Subcutaneous abdominal adipose tissue (tissue), 5 donors: ENCODE data around the gene PRKCH.

Experiments
- H3K27ac ChIP-seq: one replicate; pipeline ENCODE4 v1.7.0; 2013; ENCODE audit warnings: low read depth, mild to moderate bottlenecking, inconsistent platforms, low read length, moderate library complexity
- H3K27me3 ChIP-seq, 5 donors: one replicate each; pipeline ENCODE4 v1.7.0; 2013; ENCODE audit warnings: low read length in 5 of 5, inconsistent platforms in 1 of 5; ENCODE audit not compliant: control insufficient read depth in 5 of 5, insufficient read depth in 4 of 5
- H3K36me3 ChIP-seq, 5 donors: one replicate each; pipeline ENCODE4 v1.7.0; 2013; ENCODE audit warnings: low read length in 5 of 5; ENCODE audit not compliant: control insufficient read depth in 5 of 5, insufficient read depth in 5 of 5
- H3K4me1 ChIP-seq, 5 donors: one replicate each; pipeline ENCODE4 v1.7.0; 2013; ENCODE audit warnings: low read length in 5 of 5, mild to moderate bottlenecking in 3 of 5, moderate library complexity in 1 of 5; ENCODE audit not compliant: control insufficient read depth in 5 of 5, insufficient read depth in 5 of 5
- H3K4me3 ChIP-seq, 5 donors: one replicate each; pipeline ENCODE4 v1.7.0; 2013; ENCODE audit warnings: low read length in 5 of 5, low read depth in 1 of 5
- H3K9ac ChIP-seq, 5 donors: one replicate each; pipeline ENCODE4 v1.7.0; 2013; ENCODE audit warnings: low read length in 5 of 5, mild to moderate bottlenecking in 4 of 5, moderate library complexity in 3 of 5
- H3K9me3 ChIP-seq, 5 donors: one replicate each; pipeline ENCODE4 v1.7.0; 2013; ENCODE audit warnings: low read length in 5 of 5; ENCODE audit not compliant: control insufficient read depth in 5 of 5
- donor health status: healthy.
- donor health status: healthy.
- donor health status: healthy.
- donor health status: healthy.
- donor health status: healthy.

Gene PRKCH

DNA sequence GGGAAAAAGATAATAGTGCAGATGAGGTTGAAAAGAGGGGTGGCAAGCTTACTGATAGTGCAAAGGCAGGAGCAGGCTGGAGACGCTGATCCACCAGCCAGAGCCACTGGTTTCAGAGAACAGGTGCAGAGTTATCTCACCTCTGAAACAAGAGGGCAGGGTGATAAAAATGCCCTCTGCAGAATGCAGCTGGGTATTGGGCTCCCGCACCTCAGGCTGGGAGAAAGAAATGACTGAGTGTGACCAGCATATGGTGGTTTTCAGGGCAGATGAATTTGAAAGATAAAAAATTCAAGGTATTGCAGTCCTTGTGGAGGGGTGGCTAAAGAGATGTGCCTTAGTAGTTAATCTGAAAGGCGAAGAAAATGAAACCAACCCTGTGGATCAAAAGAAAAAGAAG, 37.4 kb upstream of the PRKCH start:
- no peak overlapping the region for H3K27ac ChIP-seq
- peaks cover 4 to 28% (median 18%) of the 10 kb centered on the region in 5 donors for H3K4me1 ChIP-seq
- no peak overlapping the region for H3K4me3 ChIP-seq
- peaks cover 0 to 6% (median 2%) of the 10 kb centered on the region in 5 donors for H3K9me3 ChIP-seq
- no peak overlapping the region for H3K9ac ChIP-seq
- peaks cover 0 to 14% (median 6%) of the 10 kb centered on the region in 5 donors for H3K27me3 ChIP-seq
- no peaks in the 10 kb centered on the region for H3K36me3 ChIP-seq

DNA sequence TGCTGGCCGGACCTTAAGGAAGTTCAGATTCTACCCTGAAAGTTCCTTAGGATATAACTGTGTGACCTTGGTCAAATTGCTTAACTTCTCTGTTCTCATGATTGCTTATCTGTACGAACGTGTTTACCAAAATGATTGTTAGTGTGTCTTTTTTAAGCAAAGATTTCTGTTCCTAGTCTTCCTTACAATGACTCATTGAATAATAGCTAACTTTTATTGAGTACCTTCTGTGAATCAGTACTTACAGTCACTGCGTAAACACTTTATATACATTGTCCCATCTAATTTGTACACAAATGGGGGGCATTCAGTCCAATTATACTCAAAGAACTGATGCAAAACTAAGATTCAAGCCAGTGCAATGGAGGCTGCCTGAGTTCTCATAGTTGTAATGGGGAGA, 36.0 kb upstream of the PRKCH start:
- Histone ChIP-seq H3K27me3 (peaks cover 0 to 7% (median 0%) of the 10 kb centered on the region in 5 donors), H3K27ac (no peak overlapping the region), H3K4me3 (no peak overlapping the region), H3K9ac (no peak overlapping the region), H3K9me3 (peaks cover 0 to 2% (median 0%) of the 10 kb centered on the region in 5 donors), H3K4me1 (peaks cover 0 to 17% (median 12%) of the 10 kb centered on the region in 5 donors), H3K36me3 (no peaks in the 10 kb centered on the region)

DNA sequence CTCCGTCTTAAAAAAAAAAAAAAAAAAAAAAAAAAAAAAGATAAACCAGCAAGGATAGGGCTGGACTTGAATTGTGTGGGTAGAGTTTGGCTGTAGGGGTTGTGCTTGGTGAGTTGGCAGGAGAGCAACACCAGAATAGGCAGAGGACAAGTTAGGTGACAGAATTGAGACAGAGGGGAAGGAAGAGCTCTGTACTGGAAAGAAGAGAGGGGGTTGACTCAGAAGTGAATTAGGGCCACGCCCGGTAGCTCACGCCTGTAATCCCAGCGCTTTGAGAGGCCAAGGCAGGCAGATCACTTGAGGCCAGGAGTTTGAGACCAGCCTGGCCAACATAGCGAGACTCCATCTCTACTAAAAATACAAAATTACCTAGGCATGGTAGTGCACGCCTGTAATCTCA, 34.2 kb upstream of the PRKCH start:
- Histone ChIP-seq H3K36me3 (no peaks in the 10 kb centered on the region), H3K27ac (no peak overlapping the region), H3K4me3 (no peak overlapping the region), H3K9ac (no peak overlapping the region), H3K4me1 (peaks cover 0 to 6% (median 3%) of the 10 kb centered on the region in 5 donors), H3K9me3 (no peaks in the 10 kb centered on the region), H3K27me3 (no peaks in the 10 kb centered on the region)

DNA sequence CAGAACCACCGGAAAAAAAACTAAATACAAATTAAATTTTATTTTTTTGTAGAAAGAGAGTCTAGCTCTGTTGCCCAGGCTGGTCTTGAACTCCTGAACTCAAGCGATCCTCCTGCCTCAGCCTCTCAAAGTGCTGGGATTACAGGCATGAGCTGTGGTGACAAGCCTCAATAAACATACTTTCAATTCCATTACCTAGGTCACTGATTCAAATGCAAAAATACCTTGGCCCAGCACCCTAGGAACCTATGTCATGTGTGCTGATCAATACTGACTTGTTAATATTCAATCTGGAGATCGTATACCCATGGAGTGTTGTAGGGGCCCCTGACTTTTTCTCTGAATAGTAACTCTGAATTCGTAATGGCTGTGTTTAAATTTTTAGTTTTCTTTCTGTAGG, 33.2 kb upstream of the PRKCH start:
- no peak overlapping the region for H3K4me3 ChIP-seq
- H3K27ac ChIP-seq = no peak overlapping the region
- H3K9me3 ChIP-seq = no peaks in the 10 kb centered on the region
- H3K36me3 ChIP-seq = no peaks in the 10 kb centered on the region
- peaks cover 0 to 2% (median 0%) of the 10 kb centered on the region in 5 donors for H3K27me3 ChIP-seq
- H3K4me1 ChIP-seq = peaks cover 0 to 6% (median 3%) of the 10 kb centered on the region in 5 donors
- H3K9ac ChIP-seq = no peak overlapping the region

DNA sequence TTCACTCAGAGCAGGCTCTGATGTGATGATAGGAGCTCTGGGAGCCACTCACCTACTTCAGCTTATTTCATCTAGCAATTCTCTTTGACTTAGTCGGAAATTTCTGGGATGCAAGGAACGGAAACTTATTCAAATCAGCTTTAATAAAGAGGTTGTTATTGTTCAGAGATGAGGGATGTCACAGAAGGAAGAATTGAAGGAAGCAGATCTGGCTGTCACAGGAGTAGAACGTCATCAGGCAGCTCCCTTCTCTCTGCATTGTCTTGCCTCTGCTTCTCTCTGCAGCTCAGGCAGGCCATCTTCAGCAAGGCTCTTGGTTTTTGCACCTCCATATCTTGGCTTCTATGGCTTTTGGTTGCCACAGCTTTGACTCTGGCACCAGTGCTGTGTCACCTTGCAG, 32.7 kb upstream of the PRKCH start:
- Histone ChIP-seq H3K27me3 (peaks cover 0 to 2% (median 0%) of the 10 kb centered on the region in 5 donors), H3K36me3 (no peaks in the 10 kb centered on the region), H3K9ac (no peak overlapping the region), H3K4me1 (peaks cover 0 to 6% (median 3%) of the 10 kb centered on the region in 5 donors), H3K4me3 (no peak overlapping the region), H3K9me3 (no peaks in the 10 kb centered on the region), H3K27ac (no peak overlapping the region)

DNA sequence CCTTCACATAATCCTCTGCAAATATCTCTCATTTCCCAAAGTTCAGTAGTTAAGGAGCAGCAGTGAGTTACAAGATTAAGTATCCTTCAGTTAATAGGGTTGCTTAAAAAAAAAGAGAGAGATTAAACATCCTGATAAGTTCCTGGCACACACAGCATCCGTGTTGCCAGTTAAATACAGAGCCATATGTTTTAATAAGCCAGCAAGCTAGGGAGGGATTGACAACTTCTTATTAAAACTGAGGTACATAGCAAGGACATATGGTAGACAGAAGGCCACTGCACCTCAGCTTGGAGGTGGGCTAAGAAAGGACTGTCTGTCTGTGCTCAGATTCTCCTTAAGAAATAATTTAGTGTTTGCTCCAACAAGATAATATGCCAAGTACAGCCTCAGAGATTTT, 30.7 kb upstream of the PRKCH start:
- peaks cover 0 to 2% (median 0%) of the 10 kb centered on the region in 5 donors for H3K27me3 ChIP-seq
- H3K4me1 ChIP-seq = peaks cover 0 to 6% (median 3%) of the 10 kb centered on the region in 5 donors
- no peak overlapping the region for H3K9ac ChIP-seq
- no peaks in the 10 kb centered on the region for H3K9me3 ChIP-seq
- no peak overlapping the region for H3K27ac ChIP-seq
- H3K4me3 ChIP-seq = no peak overlapping the region
- no peaks in the 10 kb centered on the region for H3K36me3 ChIP-seq

DNA sequence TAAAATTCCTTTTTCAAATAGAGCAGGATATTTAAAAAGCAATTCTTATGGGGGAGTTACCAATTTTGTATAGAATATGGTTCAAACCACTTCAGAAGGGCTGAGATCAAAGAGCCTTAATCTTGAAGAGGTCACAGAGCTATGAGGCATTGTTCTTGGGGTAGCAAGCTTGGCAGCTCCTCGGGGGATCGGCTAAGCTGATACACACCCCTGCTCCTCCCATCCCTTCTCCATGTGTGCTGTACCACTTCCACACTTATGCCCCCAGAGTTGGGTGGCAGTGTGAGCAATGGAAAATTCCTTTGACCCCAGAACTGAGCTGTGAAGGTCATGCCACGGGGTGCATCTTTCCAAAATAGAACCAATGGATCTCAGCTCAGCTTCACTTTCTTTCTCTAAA, 25.2 kb upstream of the PRKCH start:
- Histone ChIP-seq H3K27me3 (peaks cover 0 to 2% (median 0%) of the 10 kb centered on the region in 5 donors), H3K9ac (no peak overlapping the region), H3K36me3 (no peaks in the 10 kb centered on the region), H3K9me3 (no peaks in the 10 kb centered on the region), H3K27ac (no peak overlapping the region), H3K4me1 (peaks cover 0 to 5% (median 0%) of the 10 kb centered on the region in 5 donors), H3K4me3 (no peak overlapping the region)

DNA sequence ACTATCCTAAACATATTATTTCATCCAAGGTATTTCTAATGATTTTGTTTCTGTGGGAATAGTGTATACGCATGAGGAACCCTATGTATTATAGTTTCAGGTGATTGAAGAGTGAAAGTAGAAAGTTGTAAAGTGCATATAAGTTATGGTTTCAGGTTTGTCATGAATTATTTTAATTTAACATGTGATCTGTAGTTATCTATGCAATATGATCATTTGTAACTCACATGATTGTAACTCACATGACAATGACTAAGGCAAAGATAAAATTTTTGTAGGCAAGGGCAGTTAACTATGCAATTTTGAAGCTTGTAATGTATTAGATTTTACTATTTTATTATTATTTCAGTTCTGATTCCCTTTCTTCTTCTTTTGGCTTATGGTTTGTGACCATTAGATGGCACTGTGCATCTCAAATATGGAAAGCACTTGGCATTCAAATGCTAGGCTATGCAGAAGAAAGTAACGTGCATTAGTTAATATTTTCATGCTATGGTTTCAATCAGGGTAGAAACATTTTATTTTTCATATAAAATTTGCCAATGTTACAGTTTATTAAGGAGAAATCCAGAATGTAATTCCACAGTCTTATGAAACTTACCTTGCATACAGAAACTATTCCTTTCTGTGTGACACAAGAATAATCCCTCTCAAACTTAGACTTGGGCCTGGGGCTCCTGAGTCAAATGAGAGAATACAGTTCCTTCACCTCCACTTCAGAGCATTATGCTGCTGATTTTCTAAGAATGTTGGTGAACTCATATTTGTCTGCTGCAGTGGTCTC, 24.5 kb upstream of the PRKCH start:
- H3K4me1 ChIP-seq = peaks cover 0 to 5% (median 0%) of the 10 kb centered on the region in 5 donors
- H3K27me3 ChIP-seq = peaks cover 0 to 2% (median 0%) of the 10 kb centered on the region in 5 donors
- no peaks in the 10 kb centered on the region for H3K9me3 ChIP-seq
- H3K4me3 ChIP-seq = no peak overlapping the region
- no peaks in the 10 kb centered on the region for H3K36me3 ChIP-seq
- H3K9ac ChIP-seq = no peak overlapping the region
- H3K27ac ChIP-seq = no peak overlapping the region

DNA sequence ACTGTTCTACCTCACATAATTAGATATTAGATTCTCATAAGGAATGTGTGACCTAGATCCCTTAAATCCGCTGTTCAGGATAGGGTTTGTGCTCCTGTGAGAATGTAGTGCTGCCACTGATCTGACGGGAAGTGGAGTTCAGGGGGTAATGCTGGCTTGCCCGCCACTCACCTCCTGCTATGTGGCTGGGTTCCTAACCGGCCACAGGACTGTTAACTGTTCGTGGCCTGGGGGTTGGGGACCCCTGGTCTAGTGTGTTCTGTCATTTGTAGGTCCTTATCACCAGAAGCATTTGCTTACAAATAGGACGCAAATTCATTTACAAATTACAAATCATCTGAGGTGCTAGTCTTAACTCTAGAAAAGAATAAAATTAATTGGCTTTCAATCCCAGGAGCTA, 23.8 kb upstream of the PRKCH start:
- Histone ChIP-seq H3K4me1 (peaks cover 0 to 5% (median 0%) of the 10 kb centered on the region in 5 donors), H3K27me3 (peaks cover 0 to 2% (median 0%) of the 10 kb centered on the region in 5 donors), H3K4me3 (no peak overlapping the region), H3K36me3 (no peaks in the 10 kb centered on the region), H3K9ac (no peak overlapping the region), H3K27ac (no peak overlapping the region), H3K9me3 (no peaks in the 10 kb centered on the region)

DNA sequence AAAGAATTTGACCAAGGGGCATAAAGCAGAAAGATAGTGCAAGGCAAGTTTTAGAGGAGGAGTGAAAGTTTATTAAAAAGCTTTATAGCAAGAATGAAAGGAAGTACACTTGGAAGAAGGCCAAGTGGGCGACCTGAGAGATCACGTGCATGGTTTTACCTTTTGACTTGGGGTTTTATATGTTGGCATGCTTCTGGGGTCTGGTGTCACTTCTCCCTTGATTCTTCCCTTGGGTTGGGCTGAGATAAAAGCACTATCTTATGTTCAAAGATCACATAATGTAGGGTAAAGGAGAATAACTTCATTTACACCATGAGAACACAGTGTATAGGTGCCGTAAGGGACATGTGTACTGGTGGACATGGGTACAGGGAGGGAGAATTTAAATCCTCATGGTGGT, 22.6 kb upstream of the PRKCH start:
- Histone ChIP-seq H3K9ac (no peak overlapping the region), H3K27ac (no peak overlapping the region), H3K4me3 (no peak overlapping the region), H3K4me1 (peaks cover 0 to 5% (median 0%) of the 10 kb centered on the region in 5 donors), H3K9me3 (no peaks in the 10 kb centered on the region), H3K27me3 (no peaks in the 10 kb centered on the region), H3K36me3 (no peaks in the 10 kb centered on the region)
